HG03521 (cell line): Measurements from ENCODE around the gene ADCYAP1R1.

Experiments
- ATAC-seq: cut with Tn5 transposase; IDR thresholded peaks from one replicate; pipeline ENCODE4 v1.9.1; 2021; ENCODE audit warnings: mild to moderate bottlenecking, moderate library complexity; ENCODE audit not compliant: unreplicated experiment

Gene ADCYAP1R1

DNA sequence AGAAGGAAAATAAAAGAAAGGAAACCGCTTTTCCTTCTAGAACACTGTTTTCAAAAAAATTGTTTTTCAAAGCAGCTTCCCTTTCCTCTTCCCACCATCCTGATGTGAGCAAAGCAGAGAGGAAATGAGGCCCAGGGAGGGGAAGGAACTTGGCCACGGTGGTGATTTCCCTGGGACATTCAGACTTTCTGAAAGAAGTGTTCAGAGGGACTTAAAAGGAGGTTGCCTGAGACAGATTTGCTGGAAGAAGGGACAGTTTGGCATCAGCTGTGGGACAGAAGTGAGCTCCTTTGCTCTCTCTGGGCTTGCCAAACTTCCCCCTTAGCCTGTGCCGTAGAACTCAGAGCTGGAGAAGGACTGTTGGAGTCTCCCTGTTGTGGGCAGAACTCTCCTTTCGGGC is 30.3 kb downstream of the ADCYAP1R1 start:
- no peak for ATAC-seq

DNA sequence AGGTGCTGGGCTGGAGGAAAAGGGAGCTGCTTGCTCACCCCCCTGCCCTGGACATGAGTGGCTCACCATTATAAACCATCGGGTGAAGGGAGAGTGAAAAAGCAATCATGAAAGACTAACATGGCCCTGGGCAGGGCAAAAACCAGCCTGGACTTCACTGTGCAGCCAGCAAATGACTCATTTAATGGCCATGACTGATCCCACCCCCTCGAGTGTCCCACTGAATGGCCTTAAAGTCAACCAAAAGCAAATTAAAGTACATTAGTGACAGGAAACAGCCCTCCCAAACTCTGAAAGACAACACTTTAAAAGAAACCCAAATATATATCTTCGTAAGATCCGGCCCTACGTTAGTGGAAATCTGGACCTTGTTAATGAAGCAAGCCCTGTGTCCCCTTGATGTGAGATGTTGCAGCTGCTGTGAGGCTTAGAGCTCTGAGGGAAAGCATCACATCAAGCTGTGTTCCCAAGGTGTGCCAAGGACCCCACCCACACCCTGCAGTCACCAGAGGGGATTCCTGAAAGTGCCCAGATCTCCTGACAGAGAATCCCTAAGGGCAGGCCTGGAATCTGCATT is 31.2 kb downstream of the ADCYAP1R1 start:
- ATAC-seq = no peak

DNA sequence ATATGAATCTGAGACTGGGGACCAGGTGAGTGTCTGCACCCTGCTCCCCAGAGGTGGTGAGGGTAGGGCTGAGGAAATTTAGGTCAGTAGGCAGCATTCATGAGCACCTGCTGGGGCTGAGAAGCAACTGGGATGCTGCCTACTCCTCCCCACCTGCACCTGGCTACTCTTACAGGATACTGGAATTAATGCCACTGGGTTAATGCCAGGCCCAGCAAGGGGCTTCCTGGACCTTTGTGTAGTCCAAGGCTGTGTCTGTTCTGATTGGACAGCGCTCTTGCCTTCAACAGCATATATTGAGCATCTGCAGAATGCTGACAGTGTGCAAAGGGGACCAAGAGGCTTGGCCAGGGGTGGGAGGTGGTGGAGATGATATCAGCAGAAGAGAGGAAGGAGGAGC is 32.1 kb downstream of the ADCYAP1R1 start:
- ATAC-seq = no peak

DNA sequence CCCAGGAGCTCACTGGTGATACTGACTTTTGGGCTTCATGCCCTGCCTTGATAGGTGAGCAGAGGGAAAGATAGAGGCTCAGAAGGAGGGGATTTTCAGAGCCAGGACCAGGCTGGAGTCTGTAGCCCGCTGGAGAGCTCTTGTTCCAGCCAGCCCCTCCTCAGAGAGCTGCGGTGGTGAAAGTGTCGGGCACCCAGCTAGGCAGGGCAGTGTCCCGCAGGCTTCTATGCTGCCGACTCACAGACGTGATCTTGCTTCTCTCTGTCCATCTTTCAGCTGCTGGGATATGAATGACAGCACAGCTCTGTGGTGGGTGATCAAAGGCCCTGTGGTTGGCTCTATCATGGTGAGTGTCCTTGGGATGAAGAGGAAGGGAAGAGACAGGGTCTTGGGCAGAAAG is 35.2 kb downstream of the ADCYAP1R1 start:
- no peak for ATAC-seq

DNA sequence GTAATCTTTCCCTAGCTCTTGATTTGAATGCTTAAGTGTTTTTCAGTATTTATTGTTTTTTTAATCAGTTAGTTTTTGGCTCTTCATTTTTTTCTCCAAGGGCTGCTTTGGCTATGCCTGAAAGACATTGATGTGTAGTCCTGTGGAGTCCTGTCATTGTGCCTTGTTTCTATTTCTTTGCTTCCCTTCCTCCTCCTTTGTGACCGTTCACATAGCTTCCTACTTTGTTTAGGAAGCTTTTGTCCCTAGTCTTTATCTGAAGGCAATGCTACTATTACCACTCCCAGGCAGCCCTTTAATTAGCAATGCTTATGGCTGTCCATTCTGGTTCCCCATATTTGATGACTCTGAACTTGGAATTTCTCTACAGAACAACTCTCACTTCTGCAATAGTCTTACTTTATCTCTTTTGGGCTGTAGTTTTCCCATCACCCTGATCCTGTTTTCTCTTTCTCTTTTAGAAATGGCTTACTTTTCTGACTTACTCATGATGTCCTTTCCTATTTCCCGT is 39.9 kb downstream of the ADCYAP1R1 start:
- ATAC-seq = no peak

DNA sequence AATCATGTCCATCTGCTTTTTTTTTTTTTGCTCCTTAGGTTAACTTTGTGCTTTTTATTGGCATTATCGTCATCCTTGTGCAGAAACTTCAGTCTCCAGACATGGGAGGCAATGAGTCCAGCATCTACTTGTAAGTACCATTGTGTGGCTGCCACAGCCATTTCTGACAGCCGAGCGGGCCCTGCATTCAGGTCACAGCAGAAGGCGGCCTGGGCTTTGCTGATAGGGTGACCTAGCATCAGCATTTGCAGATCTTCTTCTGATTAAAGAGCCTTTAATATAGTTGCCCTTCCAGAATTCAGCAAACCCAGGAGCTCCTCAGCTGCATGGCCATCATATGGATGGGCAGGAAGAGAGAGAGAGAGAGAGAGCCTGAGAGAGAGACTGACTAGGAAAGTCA is 40.5 kb downstream of the ADCYAP1R1 start:
- no peak for ATAC-seq

DNA sequence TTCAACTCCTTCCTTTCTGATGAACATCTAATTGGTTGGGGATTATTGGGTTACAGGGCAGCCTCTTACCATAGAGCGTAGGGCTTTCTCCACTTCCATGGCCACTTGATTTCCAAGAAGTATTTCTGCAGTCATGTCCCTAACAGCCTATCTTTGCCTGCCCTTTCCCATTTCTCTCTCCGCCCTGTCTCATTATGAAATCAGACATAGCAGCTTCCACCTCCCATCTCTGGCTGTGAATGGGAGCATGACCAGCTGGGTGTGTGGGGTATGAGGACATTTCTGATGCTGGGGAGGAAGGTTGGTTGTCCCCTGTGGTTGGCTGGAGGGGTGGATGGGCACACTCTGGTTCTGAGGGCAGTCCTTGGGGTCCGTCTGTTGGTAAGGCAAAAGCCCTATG is 41.2 kb downstream of the ADCYAP1R1 start:
- ATAC-seq = no peak

DNA sequence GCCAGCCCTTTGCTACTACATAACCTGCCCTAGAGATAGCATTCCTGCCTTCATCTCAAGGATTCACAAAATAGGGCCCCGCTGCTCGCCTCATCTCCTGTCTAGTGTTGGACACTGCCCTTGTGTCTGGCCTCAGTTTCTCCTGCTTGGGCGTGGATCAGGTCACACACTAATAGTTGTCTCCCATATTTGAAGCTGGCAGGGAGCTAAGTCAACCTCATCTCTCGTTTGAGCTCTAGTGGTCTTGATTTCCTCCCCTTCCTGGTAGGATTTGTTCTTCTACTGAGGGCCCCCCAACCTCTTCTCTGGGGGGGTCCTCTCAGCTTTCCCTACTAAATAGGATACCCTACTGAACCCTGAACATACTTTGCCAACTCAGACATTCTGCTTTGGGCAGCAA is 42.2 kb downstream of the ADCYAP1R1 start:
- no peak for ATAC-seq

DNA sequence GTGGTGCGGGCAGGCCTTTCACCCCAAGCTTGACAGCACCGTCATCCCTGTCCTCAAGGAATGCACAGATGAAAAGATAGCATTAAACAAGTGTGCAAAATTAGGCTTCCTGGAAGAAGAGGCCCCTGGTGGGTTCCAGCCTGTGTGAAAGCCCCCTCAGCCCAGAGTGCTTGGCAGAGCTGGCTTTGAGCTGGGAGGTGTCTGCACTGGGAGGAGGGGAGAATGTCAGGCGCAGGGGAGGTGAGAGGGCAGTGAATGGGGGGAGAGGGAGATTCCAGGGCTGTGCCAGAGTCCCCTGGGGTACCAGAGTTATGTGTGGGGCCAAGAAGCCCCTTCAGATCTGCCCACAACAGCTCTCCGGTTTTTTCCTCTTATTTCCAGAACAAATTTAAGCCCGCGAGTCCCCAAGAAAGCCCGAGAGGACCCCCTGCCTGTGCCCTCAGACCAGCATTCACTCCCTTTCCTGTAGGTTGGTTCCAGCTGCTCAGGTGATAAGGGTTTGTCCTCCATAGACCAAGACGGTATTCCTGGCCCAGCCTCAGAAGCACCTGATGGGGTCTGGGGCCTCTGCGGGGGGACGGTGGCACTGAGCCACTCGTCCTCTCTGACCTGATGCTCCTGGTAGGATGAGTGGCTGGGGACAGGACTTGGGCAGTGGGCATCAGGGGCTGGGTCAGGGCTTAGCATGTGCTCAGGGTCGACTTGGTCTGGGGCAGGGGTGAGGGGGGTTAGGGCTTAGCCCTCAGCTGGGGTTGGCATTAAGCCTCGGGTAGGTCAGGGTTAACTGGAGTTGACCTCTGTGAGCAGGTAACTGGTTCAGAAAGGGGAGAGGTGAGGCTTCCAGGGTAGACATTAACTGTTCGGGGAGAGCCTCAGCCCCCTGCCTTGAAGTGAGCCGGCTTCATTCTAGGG is 43.4 kb downstream of the ADCYAP1R1 start:
- ATAC-seq = no peak

DNA sequence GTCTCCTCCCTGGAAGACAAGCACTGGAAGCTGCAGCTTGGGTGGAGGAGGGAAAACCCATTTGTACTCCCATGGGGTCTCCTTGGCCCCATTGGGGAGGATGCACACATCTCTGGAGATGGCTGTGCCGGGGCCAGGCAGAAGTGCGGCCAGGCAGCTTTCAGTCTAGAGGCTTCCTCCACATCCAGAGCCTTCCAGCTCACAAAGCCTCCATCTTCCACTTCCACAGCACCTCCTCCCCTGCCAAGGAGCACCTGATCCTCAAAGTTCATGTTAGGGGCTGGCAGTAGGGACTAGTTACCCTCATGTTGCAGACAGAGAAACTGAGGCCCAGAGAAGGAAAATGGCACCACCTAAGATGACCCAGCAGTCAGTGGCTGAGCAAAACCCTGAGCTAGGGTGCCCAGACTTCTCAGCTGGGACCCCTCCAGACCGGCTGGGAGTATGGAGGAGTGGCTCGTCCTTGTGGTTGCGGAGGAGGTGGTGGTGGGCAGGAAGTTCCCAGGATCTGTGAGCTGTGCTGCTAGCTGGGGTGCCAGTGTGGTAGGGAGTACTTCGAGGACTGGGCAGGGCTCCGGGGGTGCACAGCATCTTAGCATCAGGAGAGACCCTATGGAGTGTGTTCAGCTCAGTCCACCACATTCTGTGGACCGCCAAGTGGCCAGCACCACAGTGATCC is 44.2 kb downstream of the ADCYAP1R1 start:
- ATAC-seq = no peak

DNA sequence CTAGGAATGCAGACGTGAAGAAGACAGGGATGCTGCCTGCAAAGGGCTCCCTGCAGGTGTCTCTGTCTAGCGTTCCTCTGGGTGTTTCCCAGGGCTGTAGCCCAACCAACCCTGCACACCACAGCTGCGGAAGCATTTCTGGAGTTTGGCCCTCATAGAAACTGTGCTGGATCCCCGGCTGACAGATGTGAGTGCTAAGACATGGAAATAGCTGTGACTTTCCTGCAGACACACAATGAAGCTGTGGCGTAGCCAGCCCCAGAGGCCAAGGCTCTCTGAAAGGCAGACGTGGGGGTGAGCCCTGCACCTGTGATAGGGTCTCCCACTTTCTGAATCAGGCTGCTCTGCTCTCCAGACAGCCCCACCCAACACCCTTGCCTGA is 44.8 kb downstream of the ADCYAP1R1 start:
- no peak for ATAC-seq

DNA sequence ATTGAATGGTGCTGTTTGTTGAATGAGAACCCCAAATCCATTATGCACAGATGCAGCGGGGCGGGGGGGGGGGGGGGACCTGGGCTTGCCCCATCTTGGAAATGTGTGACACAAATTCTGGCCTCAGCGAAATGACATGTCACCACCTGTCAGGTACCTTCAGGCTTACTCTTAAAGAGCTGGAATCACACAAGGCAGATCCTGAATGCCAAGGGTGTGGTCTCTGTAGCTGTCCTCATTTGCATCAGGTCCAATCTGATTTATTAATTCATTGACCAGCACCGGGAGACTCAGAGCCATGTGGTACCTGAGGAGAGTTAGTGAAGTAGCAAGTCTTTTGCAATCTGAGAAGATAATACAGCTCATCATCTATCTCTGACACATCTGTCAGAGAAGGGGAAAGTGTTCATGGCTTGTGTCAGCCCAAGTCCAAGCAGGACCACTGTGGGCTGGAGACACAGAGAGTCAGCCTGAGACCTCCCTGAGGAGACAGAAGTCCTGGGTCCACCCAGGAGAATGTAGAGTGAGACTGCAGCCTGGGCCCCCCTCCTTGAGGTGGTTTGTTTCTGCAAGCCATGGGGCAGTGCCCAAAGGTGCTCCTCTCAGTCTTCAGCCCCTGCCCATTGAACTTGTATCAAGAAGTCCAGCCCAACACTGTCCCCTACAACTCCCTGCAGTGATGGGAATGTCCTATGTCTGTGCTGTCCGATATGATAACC is 46.7 kb downstream of the ADCYAP1R1 start:
- no peak for ATAC-seq

DNA sequence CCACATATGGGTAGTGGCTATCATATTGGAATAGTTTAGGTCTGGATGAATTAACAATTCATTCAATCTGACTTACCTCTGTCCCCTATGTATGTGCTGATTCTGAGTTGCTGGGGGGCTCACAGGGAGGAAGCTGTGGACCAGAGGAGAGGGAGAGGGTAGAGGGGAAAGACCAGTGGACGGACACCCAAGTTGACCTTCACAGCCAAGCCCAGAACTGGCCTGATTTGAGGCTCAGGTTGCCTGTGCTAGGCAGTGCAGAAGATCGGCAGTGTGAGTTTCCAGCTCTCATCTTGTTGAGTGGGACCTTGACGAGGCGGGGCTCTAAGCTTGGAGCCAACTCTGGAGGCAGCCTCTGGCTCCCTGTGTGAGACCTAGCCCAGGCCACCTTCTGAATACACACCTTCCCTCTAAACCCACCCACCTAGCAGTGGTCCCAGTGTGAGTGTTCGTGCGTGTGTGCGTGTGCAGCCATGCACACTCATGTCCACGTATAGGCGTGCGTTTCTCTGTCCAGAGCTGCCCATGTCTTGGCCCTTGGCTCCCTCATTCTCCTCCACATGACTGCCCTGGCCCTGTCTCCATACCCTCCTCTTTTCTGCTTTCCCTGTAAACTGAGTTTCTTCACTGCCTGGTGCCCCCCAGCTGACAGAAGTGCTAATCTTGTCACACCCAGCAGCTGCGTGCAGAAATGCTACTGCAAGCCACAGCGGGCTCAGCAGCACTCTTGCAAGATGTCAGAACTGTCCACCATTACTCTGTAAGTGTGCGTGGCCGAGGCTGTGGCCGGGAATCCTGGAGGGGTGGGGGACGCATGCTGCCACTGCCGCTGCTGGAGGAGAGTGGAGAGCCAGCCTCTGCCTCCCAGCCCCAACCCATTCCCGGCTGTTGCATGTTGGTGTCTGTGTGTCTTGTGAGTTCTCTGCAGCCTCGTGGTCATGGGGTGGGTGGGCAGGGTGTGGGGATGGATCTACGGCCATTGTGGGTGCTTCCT is 47.6 kb downstream of the ADCYAP1R1 start:
- no peak for ATAC-seq

DNA sequence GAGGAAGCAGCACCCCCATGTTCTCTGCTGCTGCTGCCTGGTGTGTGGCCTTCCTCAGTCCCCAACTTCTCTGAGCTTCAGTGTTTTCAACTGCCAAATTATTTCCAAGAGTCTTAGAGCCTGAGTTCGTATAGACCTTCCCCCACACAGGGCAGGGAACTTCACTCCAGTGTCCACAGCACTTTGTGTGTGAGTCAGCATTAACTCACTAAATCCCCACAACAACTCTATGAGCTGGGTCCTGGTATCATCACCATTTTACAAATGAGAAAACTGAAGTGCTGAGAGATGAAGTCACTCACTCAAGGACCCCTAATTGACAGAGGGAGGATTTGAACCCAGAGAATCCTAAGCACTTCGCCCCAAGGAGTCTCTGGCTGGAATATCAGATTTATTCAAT is 48.3 kb downstream of the ADCYAP1R1 start:
- ATAC-seq = no peak

DNA sequence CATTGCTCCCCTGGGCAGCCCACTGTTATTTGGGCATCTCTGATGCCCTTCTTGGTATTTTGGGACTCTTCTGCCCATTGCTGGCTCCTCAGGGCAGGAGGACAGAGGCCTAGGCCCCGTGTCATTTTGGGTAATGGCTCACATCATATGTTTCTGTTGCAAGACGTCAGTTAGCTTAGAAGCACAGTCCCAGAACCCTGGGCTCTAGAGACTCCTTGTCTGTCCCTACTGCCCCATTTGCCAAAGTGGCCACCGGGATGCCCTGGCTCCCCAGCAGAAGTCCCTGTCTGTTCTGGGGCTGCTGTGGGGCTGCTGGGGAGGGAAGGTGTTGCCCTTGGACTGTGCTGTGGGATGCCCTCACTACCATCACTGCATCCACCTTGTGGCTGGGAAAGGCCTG is 48.8 kb downstream of the ADCYAP1R1 start:
- ATAC-seq = no peak

DNA sequence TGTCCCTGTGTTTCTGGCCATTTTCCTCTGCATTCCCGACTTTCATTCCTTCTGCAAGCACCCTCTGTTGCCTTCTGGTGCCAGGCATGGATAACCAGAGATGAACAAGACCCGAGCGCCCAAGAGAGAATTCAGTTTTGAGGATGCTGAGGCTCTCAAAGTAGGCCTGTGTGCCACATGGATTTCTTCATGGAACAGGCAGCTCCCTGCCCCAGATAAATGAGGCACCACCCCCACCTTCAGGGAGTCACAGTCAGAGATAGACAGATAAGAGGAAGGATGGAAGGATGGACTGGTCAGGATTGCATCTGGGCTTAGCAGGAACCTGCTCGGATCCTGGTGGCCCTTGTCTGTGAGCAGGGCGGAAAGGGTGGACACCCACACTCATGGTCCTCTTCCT is 49.4 kb downstream of the ADCYAP1R1 start:
- ATAC-seq = no peak

DNA sequence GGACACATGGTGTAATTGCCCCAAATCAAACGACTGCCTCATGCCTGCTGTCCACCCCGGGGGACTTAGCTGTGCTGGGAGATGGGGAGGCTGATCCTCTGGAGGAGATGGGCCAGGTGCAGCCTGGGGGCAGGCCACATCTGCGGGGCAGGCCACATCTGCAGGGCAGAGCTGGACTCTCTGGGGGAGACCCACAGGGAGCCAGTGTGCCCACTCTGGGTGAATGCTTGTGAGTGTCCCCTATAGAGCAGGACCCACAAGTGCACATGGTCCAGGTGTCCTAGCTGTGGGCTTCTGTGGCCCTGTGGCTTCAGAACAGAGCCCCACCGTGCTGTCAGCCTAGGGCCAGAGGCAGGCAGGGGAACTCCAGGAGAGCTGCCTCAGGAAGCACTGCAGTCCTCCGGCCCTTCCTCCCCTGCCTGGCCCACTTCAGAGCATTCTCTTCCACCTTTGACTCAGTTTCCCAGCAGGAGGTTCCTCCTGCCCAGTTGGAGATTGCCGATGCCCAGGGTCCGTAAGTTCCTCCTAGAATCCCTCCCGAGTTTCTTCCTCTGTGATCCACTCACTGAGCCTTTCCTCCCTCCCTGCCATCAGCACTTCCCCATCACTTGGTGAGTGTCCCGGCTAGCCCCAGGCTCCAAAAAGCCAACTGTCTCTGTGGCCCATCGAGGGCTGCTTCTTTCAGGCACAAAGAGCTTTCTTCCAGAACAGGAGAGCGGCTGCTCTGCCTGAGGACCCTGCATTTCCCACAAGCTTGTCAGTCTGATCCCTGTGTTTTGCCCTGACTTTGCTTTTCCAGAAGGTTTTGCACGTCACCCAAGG is 50.3 kb downstream of the ADCYAP1R1 start:
- ATAC-seq = no peak

DNA sequence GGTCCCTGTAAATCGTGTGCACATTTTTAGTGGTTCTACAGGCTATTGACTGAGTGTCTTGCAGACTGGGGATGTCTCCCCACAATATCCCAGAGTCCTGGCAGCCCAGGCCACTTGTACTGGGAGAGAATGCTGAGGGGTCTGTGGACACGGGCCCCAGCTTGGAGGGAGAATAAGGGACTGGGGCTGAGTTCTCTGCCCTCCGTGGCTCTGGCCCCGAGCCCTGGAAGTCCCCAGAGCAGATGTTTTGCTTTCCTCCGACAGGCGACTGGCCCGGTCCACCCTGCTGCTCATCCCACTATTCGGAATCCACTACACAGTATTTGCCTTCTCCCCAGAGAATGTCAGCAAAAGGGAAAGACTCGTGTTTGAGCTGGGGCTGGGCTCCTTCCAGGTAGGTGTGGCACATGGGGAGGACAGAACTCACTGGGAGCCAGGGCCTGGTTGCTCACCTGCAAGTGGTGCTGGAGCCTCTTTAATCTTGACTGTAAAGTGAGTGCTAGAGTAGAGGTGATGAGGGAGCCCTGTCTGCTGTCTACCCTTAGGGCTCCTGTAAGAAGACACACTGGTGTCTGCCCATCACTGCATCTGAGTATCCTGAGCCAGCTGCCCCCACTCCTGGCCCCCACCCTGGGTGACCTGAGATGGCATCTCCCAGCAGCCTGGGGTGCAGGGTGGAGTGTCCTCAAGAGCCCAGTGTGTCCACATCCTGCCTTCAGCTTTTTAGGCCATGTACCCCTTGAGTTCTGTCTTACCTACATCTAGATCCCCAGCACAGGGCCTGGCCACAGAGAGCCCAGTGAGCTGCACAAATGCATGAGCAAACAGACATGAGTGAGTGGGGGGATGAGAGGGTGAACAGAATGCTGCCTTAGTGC is 51.1 kb downstream of the ADCYAP1R1 start:
- ATAC-seq = no peak
